NCI-H446 treated with DMSO at 0.1 percent for 48 hours (cell line): ENCODE measurements around the gene STAT5A.

ENCODE experiments used
- DNase-seq: peaks from one replicate; lab custom pipeline; 2025; lab: John Stamatoyannopoulos, UW

The STAT5A gene

GRCh38 chr17:42268236-42268635, 20.1 kb upstream of the STAT5A start:
- no peak for DNase-seq

GRCh38 chr17:42270170-42270535, 18.1 kb upstream of the STAT5A start:
- DNase-seq: no peak

- DNase-seq: no peak
Measured at GRCh38 chr17:42270596-42270995, 17.7 kb upstream of the STAT5A start.

GRCh38 chr17:42271006-42271778, 17.1 kb upstream of the STAT5A start:
- DNase-seq: no peak

- no peak for DNase-seq
Measured at GRCh38 chr17:42271779-42272035, 16.6 kb upstream of the STAT5A start.

GRCh38 chr17:42272162-42272907, 16.0 kb upstream of the STAT5A start:
- no peak for DNase-seq

- no peak for DNase-seq
Measured at GRCh38 chr17:42273474-42274252, 14.6 kb upstream of the STAT5A start.

- DNase-seq: no peak
Measured at GRCh38 chr17:42274253-42274542, 14.1 kb upstream of the STAT5A start.

- DNase-seq: no peak
Measured at GRCh38 chr17:42274812-42275526, 13.3 kb upstream of the STAT5A start.

- no peak for DNase-seq
Measured at GRCh38 chr17:42275527-42276358, 12.6 kb upstream of the STAT5A start.

GRCh38 chr17:42276359-42276608, 12.0 kb upstream of the STAT5A start, which contains the start of gene STAT5B:
Gene STAT5B, minus strand, starts transcription at chr17:42276391. Its CDS starts 44,264 bp downstream, at chr17:42232127.
- DNase-seq: no peak

- DNase-seq: no peak
Measured at GRCh38 chr17:42276609-42277341, 11.5 kb upstream of the STAT5A start.

- DNase-seq: no peak
Measured at GRCh38 chr17:42277342-42277712, 11.0 kb upstream of the STAT5A start.

- no peak for DNase-seq
Measured at GRCh38 chr17:42279776-42280630, 8.3 kb upstream of the STAT5A start.

GRCh38 chr17:42281571-42282096, 6.7 kb upstream of the STAT5A start:
- no peak for DNase-seq

- DNase-seq: no peak
Measured at GRCh38 chr17:42282478-42283080, 5.7 kb upstream of the STAT5A start.

GRCh38 chr17:42283241-42284023, 4.9 kb upstream of the STAT5A start:
- DNase-seq: no peak

- no peak for DNase-seq
Measured at GRCh38 chr17:42284024-42284369, 4.3 kb upstream of the STAT5A start.

GRCh38 chr17:42284566-42284965, 3.7 kb upstream of the STAT5A start:
- no peak for DNase-seq
